Fibroblast of lung (primary cell): ENCODE data around the gene IL17REL. TPM values are rescaled to one million over a fixed set of nuclear protein-coding genes. Genes with fewer than 3 reads are reported as not detected.

Experiments
- DNase-seq, 2 donors: peaks; one replicate each; pipeline versions ENCODE4 v3.0.0 to v3.0.0-alpha.2; 2010; ENCODE audit warnings: low read depth in 2 of 2
- H2AFZ ChIP-seq: 2 replicates; pipeline ENCODE4 v1.5.1; 2012; ENCODE audit warnings: low read length, control low read depth, inconsistent platforms
- H3K27ac ChIP-seq: 2 replicates; pipeline ENCODE4 v1.5.1; 2011; ENCODE audit warnings: low read length, control low read depth; ENCODE audit not compliant: insufficient read depth
- H3K27me3 ChIP-seq: 2 replicates; pipeline ENCODE4 v1.5.1; 2011; ENCODE audit warnings: mild to moderate bottlenecking, low read length; ENCODE audit not compliant: control insufficient read depth, insufficient read depth
- H3K36me3 ChIP-seq: 2 replicates; pipeline ENCODE4 v1.5.1; 2011; ENCODE audit warnings: low read length; ENCODE audit not compliant: control insufficient read depth, insufficient read depth
- H3K4me1 ChIP-seq: 2 replicates; pipeline ENCODE4 v1.5.1; 2011; ENCODE audit warnings: low read length; ENCODE audit not compliant: control insufficient read depth, insufficient read depth; ENCODE audit errors: extremely low read depth
- H3K4me2 ChIP-seq: 2 replicates; pipeline ENCODE4 v1.5.1; 2011; ENCODE audit warnings: low read length, control low read depth; ENCODE audit not compliant: insufficient read depth; ENCODE audit errors: extremely low read depth
- H3K4me3 ChIP-seq, 4 experiments: fragments of 200-600 bp in 1 of 4; sonication (generic) in 1 of 4; replicated peaks in 1 of 4; 2 replicates each; pipeline ENCODE4 v1.5.1; 2011 to 2016; ENCODE audit warnings: low read length in 4 of 4, low read depth in 3 of 4, mild to moderate bottlenecking in 3 of 4, control low read depth in 2 of 4, inconsistent platforms in 1 of 4, mixed read lengths in 1 of 4; ENCODE audit not compliant: insufficient read depth in 1 of 4; ENCODE audit errors: control extremely low read depth in 1 of 4
- H3K79me2 ChIP-seq: 2 replicates; pipeline ENCODE4 v1.5.1; 2012; ENCODE audit warnings: mild to moderate bottlenecking, low read length, inconsistent platforms; ENCODE audit not compliant: control insufficient read depth, insufficient read depth
- H3K9ac ChIP-seq: 2 replicates; pipeline ENCODE4 v1.5.1; 2011; ENCODE audit warnings: mild to moderate bottlenecking, low read length, control low read depth; ENCODE audit not compliant: insufficient read depth
- H3K9me3 ChIP-seq: 2 replicates; pipeline ENCODE4 v1.5.1; 2012; ENCODE audit warnings: low read depth, low read length; ENCODE audit not compliant: control insufficient read depth, insufficient read depth
- H4K20me1 ChIP-seq: 2 replicates; pipeline ENCODE4 v1.5.1; 2011; ENCODE audit warnings: low read length; ENCODE audit not compliant: control insufficient read depth, insufficient read depth; ENCODE audit errors: extremely low read depth
- EZH2 ChIP-seq: IDR thresholded peaks from 2 replicates; pipeline ENCODE4 v1.5.1; 2012; ENCODE audit warnings: low read length, control low read depth, mild to moderate bottlenecking; ENCODE audit errors: missing control alignments
- polyA plus RNA-seq, 2 donors: library from polyadenylated mRNA; depleted of rRNA in 1 of 2; stranded (reverse) in 1 of 2; unstranded in 1 of 2; fragments of >200 nt; gene quantifications; 2 replicates each; pipeline ENCODE4 v1.2.1, GENCODE V29; 2011 to 2012; ENCODE audit warnings: missing spikeins in 1 of 2
- total RNA-seq: library from RNA; depleted of rRNA; stranded (reverse); fragments of >200 nt; gene quantifications from 2 replicates; pipeline ENCODE4 v1.2.1, GENCODE V29; 2014
- TF ChIP-seq, protein P1 (sequence below), 2 donors: IDR thresholded peaks in 1 of 2; conservative IDR thresholded peaks in 1 of 2; 1 replicate in 1 of 2; 2 replicates in 1 of 2; pipeline ENCODE4 v1.5.1; 2011 to 2012; ENCODE audit warnings: low read length in 2 of 2, control low read depth in 1 of 2, inconsistent platforms in 1 of 2, low read depth in 1 of 2, mild to moderate bottlenecking in 1 of 2

IL17REL gene
- total and polyA plus RNA-seq, 2 donors (not counting 1 experiment from before 2014, with no cell fraction given), result under 0.01 TPM; not detected in 1

DNA sequence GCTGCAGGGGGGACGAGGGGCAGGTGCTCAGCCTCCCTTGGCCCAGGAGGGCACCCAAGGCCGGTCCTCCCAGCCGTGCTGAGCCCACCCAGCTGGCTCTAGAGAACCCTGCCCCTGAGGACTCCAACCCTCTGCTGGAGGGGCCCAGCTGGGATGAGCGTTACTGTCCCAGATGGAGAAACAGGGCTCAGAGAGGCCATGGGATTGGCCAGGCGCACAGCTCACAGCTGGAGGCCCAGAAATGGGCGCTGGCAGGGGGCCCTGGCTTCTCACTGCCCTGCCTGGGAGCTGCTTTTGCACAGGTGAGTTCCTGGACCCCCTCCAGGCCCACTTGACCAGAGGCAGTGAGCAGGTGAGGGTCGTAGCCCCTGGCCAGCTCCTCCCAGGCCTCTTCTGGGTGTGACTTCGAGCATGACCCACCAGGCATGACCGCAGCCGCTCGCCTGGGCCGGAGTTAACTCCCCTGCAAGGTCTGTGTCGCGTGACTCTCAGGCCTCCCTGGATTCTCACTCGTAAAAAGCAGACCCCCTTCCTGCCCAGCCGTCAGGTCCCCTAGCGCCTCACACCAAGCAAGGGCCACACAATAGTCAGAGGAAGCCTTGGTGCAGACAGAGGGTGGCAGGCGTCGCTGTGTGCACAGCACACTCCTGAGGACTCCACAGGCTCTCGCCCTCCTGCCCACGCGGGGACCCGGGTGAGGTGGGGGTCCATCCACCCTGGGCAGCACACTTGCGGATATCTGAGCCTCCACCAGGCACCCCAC is 19.7 kb upstream of the IL17REL start:
- TF ChIP-seq, protein P1, sequence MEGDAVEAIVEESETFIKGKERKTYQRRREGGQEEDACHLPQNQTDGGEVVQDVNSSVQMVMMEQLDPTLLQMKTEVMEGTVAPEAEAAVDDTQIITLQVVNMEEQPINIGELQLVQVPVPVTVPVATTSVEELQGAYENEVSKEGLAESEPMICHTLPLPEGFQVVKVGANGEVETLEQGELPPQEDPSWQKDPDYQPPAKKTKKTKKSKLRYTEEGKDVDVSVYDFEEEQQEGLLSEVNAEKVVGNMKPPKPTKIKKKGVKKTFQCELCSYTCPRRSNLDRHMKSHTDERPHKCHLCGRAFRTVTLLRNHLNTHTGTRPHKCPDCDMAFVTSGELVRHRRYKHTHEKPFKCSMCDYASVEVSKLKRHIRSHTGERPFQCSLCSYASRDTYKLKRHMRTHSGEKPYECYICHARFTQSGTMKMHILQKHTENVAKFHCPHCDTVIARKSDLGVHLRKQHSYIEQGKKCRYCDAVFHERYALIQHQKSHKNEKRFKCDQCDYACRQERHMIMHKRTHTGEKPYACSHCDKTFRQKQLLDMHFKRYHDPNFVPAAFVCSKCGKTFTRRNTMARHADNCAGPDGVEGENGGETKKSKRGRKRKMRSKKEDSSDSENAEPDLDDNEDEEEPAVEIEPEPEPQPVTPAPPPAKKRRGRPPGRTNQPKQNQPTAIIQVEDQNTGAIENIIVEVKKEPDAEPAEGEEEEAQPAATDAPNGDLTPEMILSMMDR (conservative IDR thresholded peaks at IDR 0.05 in 1 of 2, IDR thresholded peaks at IDR 0.05 in 1 of 2; ENCODE audit: low read depth in 1 of 2, low read length in 2 of 2), result no peak
- TF ChIP-seq EZH2, result no peak
- H3K79me2 ChIP-seq, result no peaks in the 10 kb centered on the region
- no peaks in the 10 kb centered on the region for H4K20me1 ChIP-seq
- H3K27me3 ChIP-seq, result no peaks in the 10 kb centered on the region
- H3K27ac ChIP-seq, result no peak overlapping the region
- H3K9me3 ChIP-seq, result no peaks in the 10 kb centered on the region
- no peak overlapping the region for H3K4me3 ChIP-seq
- H2AFZ ChIP-seq, result no peak overlapping the region
- H3K4me2 ChIP-seq, result no peak overlapping the region
- DNase-seq, result no peak
- no peaks in the 10 kb centered on the region for H3K36me3 ChIP-seq
- no peak overlapping the region for H3K9ac ChIP-seq
- H3K4me1 ChIP-seq, result no peaks in the 10 kb centered on the region

DNA sequence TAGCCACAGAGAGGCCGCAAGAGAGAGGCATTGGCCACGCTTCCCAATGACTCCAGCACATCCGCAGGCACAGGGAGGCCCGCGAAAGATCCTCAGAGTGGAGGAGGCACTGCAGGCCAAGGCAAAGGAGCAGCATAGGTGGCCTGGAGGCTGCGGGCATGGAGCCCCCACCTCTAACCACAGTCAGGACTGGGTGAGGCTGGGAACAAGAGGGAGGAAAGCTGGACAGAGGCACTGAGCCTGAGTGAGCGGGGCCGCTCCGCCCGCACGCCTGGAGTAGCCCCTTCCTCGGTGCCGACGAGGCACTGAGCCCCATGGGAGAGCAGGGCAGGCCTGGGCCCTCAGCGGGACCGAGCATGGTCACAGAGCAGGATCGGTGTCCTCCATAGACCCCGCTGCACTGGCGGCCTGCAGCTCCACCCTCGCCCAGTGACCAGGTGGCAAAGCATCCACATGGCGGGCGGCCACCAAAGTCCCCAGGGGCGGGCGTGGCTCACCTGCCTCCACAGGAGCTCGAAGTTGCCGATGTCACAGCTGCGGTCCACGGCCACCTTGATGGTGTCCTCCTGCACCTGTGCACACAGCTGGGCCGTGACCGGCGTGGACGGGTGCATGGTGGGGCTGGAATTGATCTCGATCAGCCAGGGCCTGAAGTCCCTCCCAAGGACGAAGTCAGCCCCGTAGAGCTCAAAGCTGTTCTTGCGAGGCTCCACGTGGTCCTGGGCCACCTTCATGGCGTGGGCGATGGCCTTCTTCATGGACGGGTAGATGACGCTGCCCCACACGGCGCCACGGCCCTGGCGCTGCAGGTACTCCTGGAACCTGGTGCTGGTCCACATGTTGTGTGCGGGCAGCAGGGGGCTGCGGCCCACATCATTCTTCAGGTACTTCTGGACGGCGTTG is 18.9 kb upstream of the IL17REL start:
- Histone ChIP-seq H3K4me1 (no peaks in the 10 kb centered on the region), H3K36me3 (no peaks in the 10 kb centered on the region), H3K4me3 (no peak overlapping the region), H3K9ac (no peak overlapping the region), H3K79me2 (no peaks in the 10 kb centered on the region), H2AFZ (no peak overlapping the region), H3K27me3 (no peaks in the 10 kb centered on the region), H3K27ac (no peak overlapping the region), H4K20me1 (no peaks in the 10 kb centered on the region), H3K4me2 (no peak overlapping the region), H3K9me3 (no peaks in the 10 kb centered on the region)
- no peak for DNase-seq
- TF ChIP-seq, protein P1 (conservative IDR thresholded peaks at IDR 0.05 in 1 of 2, IDR thresholded peaks at IDR 0.05 in 1 of 2; ENCODE audit: low read depth in 1 of 2, low read length in 2 of 2), result no peak
- TF ChIP-seq EZH2, result no peak
